IMR-90 (cell line): Measurements from ENCODE around the gene DKK2.

ENCODE experiments used
- CTCF ChIP-seq: conservative IDR thresholded peaks from 2 replicates; pipeline ENCODE4 v1.5.1; 2012; ENCODE audit warnings: mild to moderate bottlenecking, low read depth, low read length, improper control_type of control experiment
- POLR2A ChIP-seq: IDR thresholded peaks from 2 replicates; pipeline ENCODE4 v1.6.1; 2012; ENCODE audit warnings: mild to moderate bottlenecking, low read depth, low read length

- TF ChIP-seq CTCF = no peak
- TF ChIP-seq POLR2A = no peak
Observed at GRCh38 chr4:107066621-107067020, 30.5 kb upstream of the DKK2 start.
